RWPE2 (cell line): ENCODE data around the gene TMTC1.

ENCODE experiments used
- ATAC-seq: fragments of 200-7000 bp; cut with Tn5 transposase; 3 replicates; pipeline ENCODE4 v1.9.1; 2021; ENCODE audit warnings: low read depth
- DNase-seq: peaks from one replicate; pipeline ENCODE4 v3.0.0-alpha.2; 2020; ENCODE audit warnings: low spot score
- H3K27ac ChIP-seq: fragments of 450-650 bp; 2 replicates; pipeline ENCODE4 v1.5.1; 2017; ENCODE audit warnings: mild to moderate bottlenecking; ENCODE audit not compliant: poor library complexity, severe bottlenecking
- H3K27me3 ChIP-seq: fragments of 250-450 bp; sonication (Bioruptor Pico); 2 replicates; pipeline ENCODE4 v1.5.1; 2021; ENCODE audit warnings: mild to moderate bottlenecking, moderate library complexity; ENCODE audit not compliant: insufficient read depth, poor library complexity, severe bottlenecking
- H3K36me3 ChIP-seq: fragments of 250-450 bp; sonication (Bioruptor Pico); 2 replicates; pipeline ENCODE4 v1.5.1; 2020; ENCODE audit warnings: low read depth, mild to moderate bottlenecking, moderate library complexity
- H3K4me1 ChIP-seq: fragments of 250-450 bp; sonication (Bioruptor Pico); 2 replicates; pipeline ENCODE4 v1.5.1; 2021; ENCODE audit warnings: mild to moderate bottlenecking, moderate library complexity; ENCODE audit not compliant: insufficient read depth, poor library complexity, severe bottlenecking
- H3K4me3 ChIP-seq: fragments of 250-450 bp; sonication (Bioruptor Pico); 2 replicates; pipeline ENCODE4 v1.5.1; 2021; ENCODE audit warnings: mild to moderate bottlenecking, moderate library complexity; ENCODE audit not compliant: severe bottlenecking
- H3K9me3 ChIP-seq: fragments of 250-450 bp; sonication (Bioruptor Pico); 2 replicates; pipeline ENCODE4 v1.5.1; 2021; ENCODE audit warnings: mild to moderate bottlenecking, moderate library complexity; ENCODE audit not compliant: severe bottlenecking
- CTCF ChIP-seq: fragments of 450-650 bp; IDR thresholded peaks from one replicate; pipeline ENCODE4 v1.5.1; 2017; ENCODE audit warnings: mild to moderate bottlenecking, moderate library complexity; ENCODE audit not compliant: poor library complexity, severe bottlenecking

Gene TMTC1

GRCh38 chr12:29707846-29708245 is 75.9 kb downstream of the TMTC1 start:
- Histone ChIP-seq H3K27me3 (no peaks in the 10 kb centered on the region), H3K36me3 (no peaks in the 10 kb centered on the region), H3K27ac (no peak overlapping the region), H3K4me3 (no peak overlapping the region), H3K9me3 (no peaks in the 10 kb centered on the region), H3K4me1 (no peaks in the 10 kb centered on the region)
- no peak for DNase-seq
- no peak for TF ChIP-seq CTCF
- no peak for ATAC-seq

- no peaks in the 10 kb centered on the region for H3K9me3 ChIP-seq
- no peak overlapping the region for H3K4me3 ChIP-seq
- H3K27me3 ChIP-seq = no peaks in the 10 kb centered on the region
- no peak overlapping the region for H3K27ac ChIP-seq
- DNase-seq (no peak), ATAC-seq (no peak)
- H3K36me3 ChIP-seq = no peaks in the 10 kb centered on the region
- TF ChIP-seq CTCF = no peak
- H3K4me1 ChIP-seq = no peaks in the 10 kb centered on the region
Measured at GRCh38 chr12:29706311-29706710, 77.4 kb downstream of the TMTC1 start.

DNA sequence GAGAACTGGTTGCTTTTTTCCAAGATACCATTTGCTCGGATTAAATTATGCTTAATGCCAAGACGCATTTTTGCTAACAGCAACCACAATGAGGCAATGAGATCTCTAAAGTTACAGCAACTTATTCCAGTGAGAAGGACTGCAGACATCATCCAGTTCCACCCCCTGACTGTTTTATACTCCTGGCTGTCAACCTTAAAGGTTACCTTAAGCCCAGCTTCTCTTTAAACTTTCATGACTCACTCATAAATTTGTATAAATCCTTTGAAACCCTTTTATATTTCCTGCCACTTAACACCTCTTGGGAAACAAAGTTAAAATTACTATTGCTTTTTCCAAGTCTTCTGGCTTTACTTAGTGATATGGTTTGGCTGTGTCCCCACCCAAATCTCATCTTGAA is 80.2 kb downstream of the TMTC1 start:
- H3K4me1 ChIP-seq = no peaks in the 10 kb centered on the region
- DNase-seq (no peak), ATAC-seq (no peak)
- no peaks in the 10 kb centered on the region for H3K36me3 ChIP-seq
- TF ChIP-seq CTCF = no peak
- H3K27me3 ChIP-seq = no peaks in the 10 kb centered on the region
- H3K27ac ChIP-seq = no peak overlapping the region
- H3K4me3 ChIP-seq = no peak overlapping the region
- H3K9me3 ChIP-seq = no peaks in the 10 kb centered on the region

- Histone ChIP-seq H3K9me3 (no peaks in the 10 kb centered on the region), H3K4me3 (no peak overlapping the region), H3K36me3 (no peaks in the 10 kb centered on the region), H3K27ac (no peak overlapping the region), H3K4me1 (no peaks in the 10 kb centered on the region), H3K27me3 (no peaks in the 10 kb centered on the region)
- ATAC-seq (no peak), DNase-seq (no peak)
- no peak for TF ChIP-seq CTCF
Measured at GRCh38 chr12:29702972-29703371, 80.8 kb downstream of the TMTC1 start.

- H3K27ac ChIP-seq = no peak overlapping the region
- H3K36me3 ChIP-seq = no peaks in the 10 kb centered on the region
- ATAC-seq = no peak
- no peak overlapping the region for H3K4me3 ChIP-seq
- no peaks in the 10 kb centered on the region for H3K27me3 ChIP-seq
- H3K9me3 ChIP-seq = no peaks in the 10 kb centered on the region
- DNase-seq = no peak
- no peaks in the 10 kb centered on the region for H3K4me1 ChIP-seq
- TF ChIP-seq CTCF = no peak
Measured at GRCh38 chr12:29702222-29702621, 81.5 kb downstream of the TMTC1 start.
